Esophagus muscularis mucosa (tissue), 4 donors: ENCODE data around the gene SCYGR8. TPM values are rescaled to one million over a fixed set of nuclear protein-coding genes. Genes with fewer than 3 reads are reported as not detected.

ENCODE experiments used
- DNase-seq: peaks from one replicate; pipeline ENCODE4 v3.0.0-alpha.2; 2017; ENCODE audit errors: extremely low spot score
- H3K27ac ChIP-seq, 4 donors: fragments of 200-600 bp; sonication (generic); replicated peaks in 1 of 4; 1 replicate in 3 of 4; 2 replicates in 1 of 4; pipeline ENCODE4 v1.5.1; 2016 to 2019; ENCODE audit warnings: mild to moderate bottlenecking in 1 of 4
- H3K27me3 ChIP-seq, 4 donors: fragments of 200-600 bp; sonication (generic); one replicate each; pipeline versions ENCODE4 v1.5.1 to v1.6.0; 2016 to 2019
- H3K36me3 ChIP-seq, 4 donors: fragments of 200-600 bp; sonication (generic); one replicate each; pipeline ENCODE4 v1.5.1; 2016 to 2019
- H3K4me1 ChIP-seq, 4 donors: fragments of 200-600 bp; sonication (generic); one replicate each; pipeline ENCODE4 v1.5.1; 2016 to 2019
- H3K4me3 ChIP-seq, 4 donors: fragments of 200-600 bp; sonication (generic); 1 replicate in 2 of 4; 2 replicates in 2 of 4; pipeline ENCODE4 v1.5.1; 2016 to 2019; ENCODE audit warnings: mild to moderate bottlenecking in 4 of 4, moderate library complexity in 1 of 4
- H3K9me3 ChIP-seq, 4 donors: fragments of 200-600 bp; sonication (generic); 1 replicate in 3 of 4; 2 replicates in 1 of 4; pipeline ENCODE4 v1.5.1; 2016 to 2019
- EP300 ChIP-seq: sonication (generic); formaldehyde crosslinking; IDR thresholded peaks from one replicate; pipeline ENCODE4 v1.6.1; 2017; ENCODE audit warnings: antibody characterized with exemption
- POLR2A ChIP-seq: fragments of 450-650 bp; IDR thresholded peaks from one replicate; pipeline ENCODE4 v1.6.1; 2017; ENCODE audit warnings: antibody characterized with exemption, moderate library complexity, mild to moderate bottlenecking, low read depth
- POLR2AphosphoS5 ChIP-seq, 2 donors: sonication (generic); formaldehyde crosslinking; IDR thresholded peaks; one replicate each; pipeline ENCODE4 v1.6.1; 2017; ENCODE audit warnings: antibody characterized with exemption in 2 of 2
- WGBS: methylation state at CpG from one replicate; pipeline ENCODE4 v1.1.5; 2018; 5-methylcytosine and 5-hydroxymethylcytosine counted together
- intact Hi-C: fragments of 100-400 bp; cut with DNase I; formaldehyde crosslinking; loops from one replicate; pipeline ENCODE4 v1.15.1; 2023
- total RNA-seq, 4 donors: library from RNA; depleted of rRNA; stranded (reverse); fragments of >200 nt; gene quantifications; one replicate each; pipeline versions ENCODE4 v1.1.0 to v1.2.1, GENCODE V29; 2016
- TF ChIP-seq, protein P1 (sequence below), 3 experiments: fragments of 200-600 bp in 2 of 3; fragments of 450-650 bp in 1 of 3; sonication (generic) in 2 of 3; IDR thresholded peaks; one replicate each; pipeline ENCODE4 v1.5.1; 2017 to 2019; ENCODE audit warnings: antibody characterized with exemption in 3 of 3, mild to moderate bottlenecking in 2 of 3, moderate library complexity in 1 of 3

SCYGR8 gene
- total RNA-seq, 4 donors from 2014 or later, result not detected

DNA sequence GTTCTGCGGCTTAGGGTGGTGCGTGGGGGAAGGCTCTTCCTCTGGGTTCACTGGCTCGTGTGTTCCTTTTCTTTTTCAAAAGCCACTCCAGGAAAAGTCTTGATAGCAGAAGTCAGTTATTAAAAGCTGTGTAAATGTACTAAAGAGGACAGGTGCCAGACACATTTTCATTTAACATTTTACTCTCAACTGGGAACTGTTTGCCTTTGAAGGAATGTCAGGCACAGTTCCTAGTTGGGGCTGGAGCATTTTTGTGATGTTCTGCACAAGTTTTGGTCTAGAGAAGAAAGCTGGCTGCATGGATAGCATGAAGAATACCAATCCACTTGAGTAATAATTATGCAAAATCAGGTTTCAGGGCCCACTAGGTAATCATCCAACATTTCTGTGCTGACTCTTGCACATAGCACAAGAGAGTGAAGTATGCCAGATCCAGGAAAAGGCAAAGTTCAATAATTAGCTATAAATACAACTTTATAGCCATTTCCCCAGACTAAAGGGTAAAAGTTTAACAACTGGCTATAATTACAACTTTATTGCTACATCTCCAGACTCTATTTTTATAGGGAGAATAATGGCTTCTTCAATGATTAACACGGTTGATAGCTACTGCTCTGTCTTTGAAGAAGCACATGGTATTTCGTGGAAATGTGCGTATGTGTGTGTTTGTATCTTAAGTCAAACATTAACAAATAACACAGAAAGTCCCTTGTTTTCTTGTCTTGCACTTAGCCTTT, 16.2 kb downstream of the SCYGR8 start:
- H3K4me1 ChIP-seq, result peaks cover 0 to 9% (median 8%) of the 10 kb centered on the region in 4 donors
- no peaks in the 10 kb centered on the region for H3K36me3 ChIP-seq
- TF ChIP-seq, protein P1, sequence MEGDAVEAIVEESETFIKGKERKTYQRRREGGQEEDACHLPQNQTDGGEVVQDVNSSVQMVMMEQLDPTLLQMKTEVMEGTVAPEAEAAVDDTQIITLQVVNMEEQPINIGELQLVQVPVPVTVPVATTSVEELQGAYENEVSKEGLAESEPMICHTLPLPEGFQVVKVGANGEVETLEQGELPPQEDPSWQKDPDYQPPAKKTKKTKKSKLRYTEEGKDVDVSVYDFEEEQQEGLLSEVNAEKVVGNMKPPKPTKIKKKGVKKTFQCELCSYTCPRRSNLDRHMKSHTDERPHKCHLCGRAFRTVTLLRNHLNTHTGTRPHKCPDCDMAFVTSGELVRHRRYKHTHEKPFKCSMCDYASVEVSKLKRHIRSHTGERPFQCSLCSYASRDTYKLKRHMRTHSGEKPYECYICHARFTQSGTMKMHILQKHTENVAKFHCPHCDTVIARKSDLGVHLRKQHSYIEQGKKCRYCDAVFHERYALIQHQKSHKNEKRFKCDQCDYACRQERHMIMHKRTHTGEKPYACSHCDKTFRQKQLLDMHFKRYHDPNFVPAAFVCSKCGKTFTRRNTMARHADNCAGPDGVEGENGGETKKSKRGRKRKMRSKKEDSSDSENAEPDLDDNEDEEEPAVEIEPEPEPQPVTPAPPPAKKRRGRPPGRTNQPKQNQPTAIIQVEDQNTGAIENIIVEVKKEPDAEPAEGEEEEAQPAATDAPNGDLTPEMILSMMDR (IDR thresholded peaks at IDR 0.05), result no peak
- TF ChIP-seq EP300, result no peak
- no peak for TF ChIP-seq POLR2AphosphoS5 (IDR thresholded peaks at IDR 0.05)
- TF ChIP-seq POLR2A, result no peak
- WGBS, result 75% methylated on average over 6 of the region's 6 CpGs
- H3K27me3 ChIP-seq, result no peaks in the 10 kb centered on the region
- DNase-seq, result no peak
- H3K27ac ChIP-seq, result no peak overlapping the region
- intact Hi-C loops, result no loop called here
- H3K4me3 ChIP-seq, result no peak overlapping the region
- no peaks in the 10 kb centered on the region for H3K9me3 ChIP-seq

DNA sequence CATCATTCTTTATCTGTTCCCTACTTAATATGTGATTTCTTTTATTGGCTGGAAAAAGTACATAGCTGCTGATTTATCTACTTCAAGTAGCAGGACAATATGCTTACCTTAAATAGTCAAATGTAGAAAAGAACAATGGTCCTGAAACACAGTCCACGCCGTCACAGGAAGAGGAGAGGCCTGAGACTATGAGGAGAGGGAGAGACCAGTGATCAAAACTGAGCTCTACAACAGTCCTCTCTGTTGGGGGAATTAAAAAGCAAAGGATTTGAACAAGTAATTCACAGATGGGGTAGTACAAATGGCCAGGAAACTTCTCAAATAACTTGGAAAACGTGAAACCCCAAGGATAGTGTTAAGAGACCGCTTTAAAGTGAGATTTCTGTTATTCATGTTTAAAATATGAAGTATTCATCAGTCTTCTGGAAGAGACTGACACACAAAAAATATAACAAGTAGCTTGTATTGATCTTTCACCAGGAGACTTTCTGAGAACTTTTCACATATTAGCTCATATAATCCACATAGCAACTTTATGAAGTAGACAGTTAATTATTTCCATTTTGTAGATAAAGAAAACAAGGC, 20.2 kb downstream of the SCYGR8 start:
- Histone ChIP-seq H3K27me3 (no peaks in the 10 kb centered on the region), H3K27ac (peak overlapping the region in 1 of 4 donors; percentile 32)
- TF ChIP-seq POLR2A (no peak), EP300 (no peak), POLR2AphosphoS5 (IDR thresholded peaks at IDR 0.05) (no peak)
- TF ChIP-seq, protein P1 (IDR thresholded peaks at IDR 0.05), result no peak

DNA sequence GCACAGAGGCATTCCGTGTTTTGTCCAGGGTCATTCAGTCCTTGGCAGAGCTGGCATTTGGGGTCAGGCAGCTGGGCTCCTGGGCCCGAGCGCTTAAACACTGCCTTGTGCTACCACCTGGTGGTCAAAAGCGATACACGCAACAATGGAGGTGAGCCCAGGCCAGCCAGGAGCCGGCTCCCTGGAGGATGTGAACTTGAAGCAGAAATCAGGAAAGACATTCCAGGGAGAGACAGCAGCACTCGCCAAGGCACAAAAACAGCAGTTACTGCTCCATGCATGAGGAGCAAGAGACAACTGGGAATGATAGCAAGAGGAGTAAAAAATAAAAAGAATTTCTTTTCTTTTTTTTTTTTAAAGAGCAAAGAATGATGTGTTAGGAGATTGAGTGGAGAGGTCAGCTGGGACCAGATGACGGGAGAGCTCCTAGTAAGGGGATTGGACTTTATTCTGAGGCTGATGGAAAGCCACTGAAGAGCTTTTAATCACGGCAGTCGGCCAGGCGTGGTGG, 20.7 kb downstream of the SCYGR8 start:
- intact Hi-C loops, result loop anchor here (1.0 to 5.0 kb wide), 3 partner anchors 108 to 359 kb away; partner anchors contain the start of gene AGFG1
- Histone ChIP-seq H3K4me1 (peaks cover 0 to 9% (median 8%) of the 10 kb centered on the region in 4 donors), H3K4me3 (no peak overlapping the region), H3K36me3 (no peaks in the 10 kb centered on the region), H3K27ac (peak overlapping the region in 1 of 4 donors; percentile 32), H3K9me3 (no peaks in the 10 kb centered on the region), H3K27me3 (no peaks in the 10 kb centered on the region)
- DNase-seq, result no peak
- 22% methylated on average over 11 of the region's 11 CpGs for WGBS
- TF ChIP-seq POLR2A (no peak), POLR2AphosphoS5 (IDR thresholded peaks at IDR 0.05) (peak in 1 of 2 donors; percentile 41)
- TF ChIP-seq, protein P1 (IDR thresholded peaks at IDR 0.05), result peak; percentile 83 to 94 (median 88)

More for the DNA sequence above, 20.2 kb downstream of the SCYGR8 start:
- H3K4me3 ChIP-seq, result no peak overlapping the region
- H3K36me3 ChIP-seq, result no peaks in the 10 kb centered on the region
- H3K4me1 ChIP-seq, result peaks cover 0 to 9% (median 8%) of the 10 kb centered on the region in 4 donors
- 63% methylated on average over 4 of the region's 4 CpGs for WGBS
- no peak for DNase-seq
- no peaks in the 10 kb centered on the region for H3K9me3 ChIP-seq
- intact Hi-C loops, result loop anchor here (1.0 to 5.0 kb wide), 3 partner anchors 108 to 359 kb away; partner anchors contain the start of gene AGFG1

DNA sequence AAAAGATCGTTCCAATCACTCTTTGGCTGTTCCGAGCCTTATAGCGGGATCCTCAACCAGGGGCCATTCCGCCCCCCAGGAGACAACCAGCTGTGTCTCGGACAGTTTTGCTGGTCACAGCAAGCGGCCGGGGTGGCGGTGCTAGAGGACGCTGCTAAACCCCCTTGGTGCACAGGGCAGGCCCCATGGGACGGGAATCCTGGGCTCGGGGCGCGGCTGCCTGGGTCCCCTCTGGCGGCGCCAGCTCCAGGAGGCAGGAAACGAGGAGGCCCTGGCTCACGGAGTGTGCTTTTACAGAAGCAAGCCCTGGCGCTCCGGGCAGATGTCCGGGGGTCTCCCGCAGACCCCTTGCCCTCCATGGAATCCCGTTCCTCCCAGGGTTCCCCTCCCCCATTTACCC, 22.1 kb downstream of the SCYGR8 start:
- Histone ChIP-seq H3K27ac (no peak overlapping the region), H3K27me3 (no peaks in the 10 kb centered on the region), H3K9me3 (no peaks in the 10 kb centered on the region), H3K4me3 (no peak overlapping the region), H3K4me1 (peaks cover 0 to 9% (median 8%) of the 10 kb centered on the region in 4 donors), H3K36me3 (no peaks in the 10 kb centered on the region)
- intact Hi-C loops, result loop anchor here (5.0 kb wide), 2 partner anchors 296 to 361 kb away; partner anchors contain the start of gene AGFG1
- DNase-seq, result no peak
- no peak for TF ChIP-seq POLR2AphosphoS5 (IDR thresholded peaks at IDR 0.05)
- TF ChIP-seq POLR2A, result no peak
- WGBS, result 86% methylated on average over 4 of the region's 22 CpGs

DNA sequence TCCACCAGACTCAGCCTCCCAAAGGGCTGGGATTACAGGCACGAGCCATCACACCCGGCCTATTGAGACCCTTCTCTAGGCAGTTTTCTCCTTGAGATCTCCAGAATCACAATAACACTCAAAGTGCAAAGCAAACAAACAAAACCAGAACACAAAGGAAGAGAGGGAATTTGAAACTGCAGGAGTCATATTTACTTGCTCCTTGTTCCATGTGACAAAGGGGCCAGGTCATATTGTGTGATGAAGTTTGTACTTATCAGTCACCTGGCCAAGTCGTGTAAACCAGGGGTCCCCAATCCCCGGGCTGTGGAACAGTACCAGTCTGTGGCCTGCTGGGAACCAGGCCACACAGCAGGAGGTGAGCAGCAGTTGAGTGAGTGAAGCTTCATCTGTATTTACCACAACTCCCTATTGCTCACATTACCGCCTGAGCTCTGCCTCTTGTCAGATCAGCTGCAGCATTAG, 26.5 kb downstream of the SCYGR8 start:
- H3K9me3 ChIP-seq, result no peaks in the 10 kb centered on the region
- no peak overlapping the region for H3K4me3 ChIP-seq
- H3K4me1 ChIP-seq, result no peaks in the 10 kb centered on the region
- no peaks in the 10 kb centered on the region for H3K27me3 ChIP-seq
- 66% methylated on average over 4 of the region's 5 CpGs for WGBS
- no peak for DNase-seq
- no peak for TF ChIP-seq EP300
- TF ChIP-seq, protein P1 (IDR thresholded peaks at IDR 0.05), result no peak
- TF ChIP-seq POLR2AphosphoS5 (IDR thresholded peaks at IDR 0.05), result no peak
- no peak for TF ChIP-seq POLR2A
- intact Hi-C loops, result no loop called here
- H3K27ac ChIP-seq, result no peak overlapping the region
- no peaks in the 10 kb centered on the region for H3K36me3 ChIP-seq
